ENCODE measurements around the gene ASB1. TPM values are rescaled to one million over a fixed set of nuclear protein-coding genes. Genes with fewer than 3 reads are reported as not detected.

Gene ASB1
- total RNA-seq, 4 donors from 2014 or later = 3.9 to 17.7 (median 8.9) TPM

Small RNAs within 50 kb of the gene (small RNA-seq; reads per million reads assigned to genes)
- 0 reads per million in 4 donors for gene RNU6-234P

Other genes starting within 250 kb of the ASB1 start
- 10 to 100 TPM; 13.3 to 38.3 (median 20.7) TPM for gene ILKAP, start 223.2 kb upstream of the ASB1 start, total RNA-seq
- 1 to 10 TPM; 3.1 to 5.1 (median 4.2) TPM for gene HES6, start 186.9 kb upstream of the ASB1 start, total RNA-seq
- gene PER2, start 138.3 kb upstream of the ASB1 start, total RNA-seq = 10 to 100 TPM in 2 of 4 donors, 1 to 10 TPM in 2; 6.2 to 28.0 (median 12.0) TPM
- gene TRAF3IP1, start 106.4 kb upstream of the ASB1 start, total RNA-seq = 10 to 100 TPM in 1 of 4 donors, 1 to 10 TPM in 3; 5.4 to 13.5 (median 9.8) TPM

Measured in esophagus squamous epithelium (tissue), 4 donors.